CD1c-positive myeloid dendritic cell (primary cell): ENCODE results near the gene TFDP1.

Source experiments
- DNase-seq: peaks from one replicate; pipeline ENCODE4 v3.0.0-alpha.2; 2016; ENCODE audit errors: extremely low spot score

Gene TFDP1

DNA sequence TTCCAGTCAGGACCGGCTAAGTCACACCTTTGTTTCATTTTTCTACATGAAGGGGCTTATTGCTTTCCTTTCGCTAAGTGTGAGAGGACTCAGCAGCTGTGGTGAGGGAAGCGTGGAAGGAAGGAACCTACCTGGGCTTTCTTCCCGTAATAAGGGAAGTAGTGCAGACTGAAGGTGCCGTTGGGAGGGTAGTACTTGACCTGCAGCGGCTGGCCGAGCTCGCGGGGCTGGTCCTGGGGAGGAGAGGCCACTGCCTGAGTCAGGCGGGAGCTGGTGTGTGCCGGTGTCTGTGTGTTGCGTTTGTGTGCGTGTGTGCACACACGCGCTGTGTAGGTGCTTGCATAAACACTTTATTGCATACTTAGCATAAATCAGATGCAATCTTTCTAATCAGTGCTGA, 65.7 kb downstream of the TFDP1 start:
- no peak for DNase-seq

DNA sequence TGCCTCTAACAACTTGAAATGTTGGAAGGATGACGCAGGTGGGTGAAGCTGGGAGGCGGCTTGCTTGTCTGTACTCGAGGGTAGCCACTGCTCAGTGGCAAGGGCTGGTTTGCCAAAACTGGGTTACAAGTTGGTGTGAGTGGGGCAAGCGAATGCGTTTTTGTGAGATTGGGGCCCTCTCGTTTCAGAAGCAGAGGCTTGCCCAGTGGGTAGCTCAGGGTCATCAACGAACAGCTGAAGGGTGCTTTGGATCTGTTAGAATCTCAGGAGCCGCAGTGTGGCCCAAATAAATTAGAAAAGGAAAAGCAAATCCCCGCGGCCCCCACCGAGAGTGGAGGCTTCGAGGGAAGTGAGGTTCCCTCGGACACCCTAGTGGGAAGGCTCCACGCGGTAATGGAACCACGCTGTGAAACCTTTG, 66.2 kb downstream of the TFDP1 start:
- DNase-seq, result no peak

DNA sequence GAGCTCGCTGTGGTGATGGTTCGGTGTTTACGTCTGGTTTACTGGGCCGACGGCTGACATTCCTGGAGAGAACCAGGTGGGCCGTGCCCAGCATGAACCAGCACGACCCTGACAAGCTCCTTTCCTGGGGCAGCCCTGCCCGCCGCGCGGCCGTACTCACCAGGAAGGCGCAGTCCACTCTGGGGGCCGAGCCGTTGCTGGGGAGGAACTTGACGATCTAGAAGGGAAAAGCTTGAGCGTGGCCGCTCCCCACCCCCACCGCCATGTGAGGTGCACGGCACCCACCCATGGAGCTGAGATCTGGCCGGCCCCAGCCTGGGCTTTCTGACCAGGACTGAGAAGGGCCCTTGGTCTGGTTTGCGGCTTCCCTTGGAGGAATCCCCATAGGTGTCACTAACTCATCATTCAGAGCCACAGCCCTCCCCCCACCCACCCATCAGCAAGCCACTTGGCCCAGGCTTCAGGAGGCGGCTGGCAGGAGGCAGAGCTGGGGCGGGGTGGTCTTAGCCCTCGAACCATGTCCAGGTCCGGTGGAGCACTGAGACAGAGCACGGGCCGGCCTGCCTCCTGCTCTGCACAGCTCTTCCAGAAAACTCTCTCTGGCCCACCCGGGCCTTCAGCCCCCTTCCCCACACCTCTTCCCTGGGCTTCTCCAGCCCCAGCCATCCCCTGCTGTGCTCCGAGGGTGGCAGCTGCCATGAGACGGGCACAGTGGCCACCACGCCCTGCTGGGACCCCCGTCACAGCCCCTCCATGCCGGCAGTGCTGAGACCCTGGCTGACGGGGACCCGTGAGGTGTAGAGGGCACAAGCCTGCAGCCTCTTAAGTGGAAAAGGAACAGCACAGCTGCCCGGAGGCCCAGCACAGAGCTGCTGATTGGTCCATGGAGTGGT, 67.2 kb downstream of the TFDP1 start:
- DNase-seq, result no peak

DNA sequence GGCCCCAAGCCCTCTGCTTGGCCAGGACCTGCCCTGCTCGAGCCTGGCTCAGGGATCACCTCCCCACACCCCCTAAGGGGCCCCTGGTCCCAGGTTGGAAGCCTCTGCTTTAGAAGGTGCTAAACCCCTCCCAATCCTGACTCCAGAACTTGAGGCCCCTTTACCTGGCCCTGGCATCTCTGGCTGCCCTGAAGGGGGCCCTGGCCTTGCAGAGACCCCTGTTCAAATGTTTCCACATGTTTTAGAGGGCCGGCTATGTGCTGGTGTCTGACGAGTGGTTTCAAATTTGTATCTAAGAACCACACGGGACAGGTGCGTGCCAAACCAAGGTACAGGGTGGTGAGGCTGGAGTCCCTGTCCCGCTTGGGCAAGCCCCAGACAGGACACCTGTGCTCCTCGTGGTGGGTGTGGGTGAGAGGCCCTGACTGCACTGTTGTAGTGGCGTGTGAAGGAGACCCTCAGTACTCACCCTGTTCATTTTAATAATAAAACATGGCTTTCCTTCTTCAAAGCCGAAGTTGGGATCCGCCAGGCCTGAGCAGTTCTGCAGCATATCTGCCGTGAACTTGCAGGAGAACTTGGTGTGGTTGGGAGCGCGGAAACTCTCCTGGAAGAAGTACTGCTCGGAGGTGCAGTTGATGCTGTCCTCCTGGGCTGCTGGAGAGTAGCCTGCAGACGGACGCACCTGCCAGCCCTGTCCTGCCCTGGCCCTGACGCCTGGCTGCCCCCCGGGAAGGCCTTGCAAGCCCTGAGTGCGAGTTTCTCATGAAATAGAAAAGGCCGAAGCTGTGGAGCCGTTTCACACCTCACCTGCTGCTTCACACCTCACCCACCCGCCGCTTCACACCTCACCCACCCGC, 68.1 kb downstream of the TFDP1 start:
- DNase-seq, result no peak

DNA sequence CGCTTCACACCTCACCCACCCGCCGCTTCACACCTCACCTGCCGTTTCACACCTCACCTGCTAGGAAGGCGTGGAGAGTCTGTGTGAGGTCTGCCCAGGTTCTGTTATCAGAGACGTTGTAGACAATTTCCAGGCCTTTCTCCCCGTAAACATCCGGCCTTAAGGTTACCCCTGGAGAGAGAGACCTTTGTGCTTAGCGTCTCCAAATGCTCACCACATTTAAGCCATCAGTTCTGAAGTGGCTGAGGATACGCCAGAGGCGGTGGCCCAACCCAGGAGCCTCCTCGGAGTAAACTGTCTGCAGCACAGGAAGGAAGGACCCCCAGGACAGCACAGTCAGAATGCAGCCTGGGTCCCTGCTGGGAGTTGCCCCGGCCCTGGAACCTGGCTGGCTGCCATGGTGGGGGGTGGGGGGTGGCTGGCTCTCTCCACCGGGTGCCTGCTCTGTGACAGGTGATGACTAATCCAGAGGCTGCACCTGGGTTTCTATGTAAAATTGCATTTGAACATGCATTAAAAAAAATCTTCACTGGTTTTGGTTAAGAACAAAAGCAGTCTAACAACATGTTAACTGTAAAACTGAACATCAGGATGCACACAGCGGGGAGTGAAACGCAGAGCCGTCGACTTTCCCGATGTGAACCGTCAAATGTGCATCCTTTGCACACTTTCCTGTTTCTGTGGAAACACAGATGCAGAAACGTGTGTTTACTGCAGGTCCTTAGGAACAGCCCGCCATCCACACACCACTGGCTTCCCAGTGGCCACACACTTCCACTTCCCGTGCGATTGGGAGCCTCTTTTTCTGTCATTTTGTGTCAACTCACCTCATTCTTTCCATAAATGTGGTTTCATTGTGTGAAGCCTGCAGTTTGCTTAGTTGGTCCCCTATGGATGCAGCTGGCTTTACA, 69.0 kb downstream of the TFDP1 start:
- DNase-seq, result no peak

DNA sequence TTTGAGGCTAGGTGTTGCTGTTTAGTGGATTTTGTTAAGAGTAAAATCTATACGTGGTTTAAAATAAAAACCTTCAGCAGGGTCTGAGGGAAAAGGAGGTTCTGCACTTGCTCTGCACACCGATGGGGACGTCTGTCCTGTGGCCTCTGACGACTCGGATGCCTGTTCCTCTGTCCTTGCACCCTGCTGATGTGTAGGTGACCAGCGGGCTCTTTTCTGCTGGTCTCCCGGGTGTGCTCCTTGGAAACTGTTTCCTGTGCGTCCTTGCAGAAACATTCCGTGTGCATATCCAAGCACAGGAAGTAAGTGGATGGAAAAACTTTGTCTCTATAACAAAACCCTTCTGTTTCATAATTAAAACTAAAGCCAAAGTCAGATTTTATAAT, 69.6 kb downstream of the TFDP1 start:
- no peak for DNase-seq

DNA sequence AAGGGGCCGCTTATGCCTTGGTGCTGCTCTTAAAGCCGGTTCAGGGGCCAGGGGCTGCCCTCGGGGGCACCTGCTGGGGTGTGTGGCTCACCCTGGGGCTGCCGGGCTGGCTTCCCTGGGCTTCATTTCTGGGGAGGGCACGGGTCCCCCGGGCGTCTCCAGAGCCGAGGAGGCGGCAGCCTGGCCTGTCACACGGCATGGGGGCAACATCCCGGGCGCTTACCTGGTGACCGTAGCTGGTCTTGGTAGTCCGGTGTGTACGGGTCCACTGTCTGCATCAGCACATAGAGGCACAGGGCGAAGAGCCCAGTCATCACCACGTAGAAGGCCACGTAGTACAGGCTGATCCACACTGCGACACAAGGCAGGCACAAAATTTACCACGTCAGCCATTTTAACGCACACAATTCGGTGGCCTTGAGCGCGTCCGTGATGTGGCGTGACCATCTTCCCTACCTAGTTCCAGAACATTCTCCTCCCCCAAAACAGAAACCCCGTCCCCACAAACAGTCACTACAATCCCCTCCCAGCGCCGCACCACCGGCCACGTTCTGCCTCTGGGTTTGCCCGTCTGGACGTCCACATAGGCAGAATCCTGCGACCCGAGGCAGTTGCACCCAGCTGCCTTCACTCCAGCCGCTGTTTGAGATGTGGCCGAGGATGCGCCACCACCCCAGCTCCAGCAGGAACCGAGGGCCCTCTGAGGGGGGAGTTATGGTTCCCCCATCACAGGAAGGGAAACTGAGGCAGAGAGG, 70.2 kb downstream of the TFDP1 start:
- no peak for DNase-seq

DNA sequence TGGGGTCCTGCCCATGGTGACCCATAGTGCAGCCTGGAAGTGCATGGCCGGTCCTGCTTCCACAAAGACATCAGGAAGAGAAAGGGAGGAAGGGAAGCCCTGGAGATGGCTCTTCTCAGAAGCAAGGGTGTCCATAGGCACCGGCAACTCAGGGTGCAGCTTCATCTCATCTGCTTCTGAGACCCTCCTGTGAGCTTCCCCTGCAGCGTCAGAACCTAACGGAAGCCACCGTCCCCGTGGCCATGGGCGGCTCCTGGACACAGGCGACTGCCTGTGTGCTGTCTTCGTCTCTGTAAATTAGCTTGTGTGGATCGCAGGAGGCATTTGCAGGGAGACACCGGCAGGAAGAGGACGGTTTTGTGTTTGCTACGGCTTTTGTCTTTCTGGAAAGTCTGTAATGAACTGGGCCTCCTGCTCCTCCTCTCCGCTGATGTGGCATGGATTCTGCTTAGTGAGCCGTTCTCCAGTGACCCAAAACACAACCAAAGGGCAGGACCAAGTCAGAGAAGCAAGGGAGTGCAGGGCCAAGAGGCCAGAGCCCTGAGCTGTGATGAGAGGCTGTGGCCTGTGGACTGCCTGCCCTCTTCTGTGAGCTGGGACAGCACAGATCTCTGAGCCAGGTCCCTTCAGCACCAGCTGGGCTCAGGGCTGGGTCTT, 70.9 kb downstream of the TFDP1 start:
- DNase-seq, result no peak

DNA sequence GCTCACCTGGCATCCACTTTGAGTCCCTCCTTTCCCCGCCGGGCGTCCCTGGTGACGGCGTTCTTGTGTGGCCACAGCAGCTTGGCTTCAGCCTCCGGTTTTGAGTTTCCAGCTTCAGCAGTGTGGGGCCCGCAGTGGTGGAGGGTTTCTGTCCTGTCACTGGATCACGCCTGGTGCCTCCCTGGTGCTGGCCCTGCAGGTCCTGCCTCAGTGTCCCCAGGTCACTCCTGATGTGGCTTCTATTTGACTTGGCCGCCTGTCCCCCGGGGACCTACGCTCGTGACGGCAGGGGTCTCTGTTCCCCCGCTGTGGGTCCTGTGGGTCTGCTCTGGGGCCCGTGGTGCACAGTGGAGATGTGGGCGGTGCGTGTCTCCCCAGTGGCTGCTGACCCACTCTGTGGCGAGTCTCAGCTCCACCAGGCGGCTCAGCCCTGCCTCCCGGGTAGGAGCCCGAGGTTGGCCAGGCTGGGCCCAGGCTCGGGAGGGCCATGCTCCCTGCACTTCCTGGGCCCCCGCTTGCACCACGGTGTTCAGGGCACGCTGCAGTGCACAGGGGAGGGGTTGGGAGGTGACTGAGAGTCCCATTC, 71.5 kb downstream of the TFDP1 start:
- DNase-seq, result no peak

DNA sequence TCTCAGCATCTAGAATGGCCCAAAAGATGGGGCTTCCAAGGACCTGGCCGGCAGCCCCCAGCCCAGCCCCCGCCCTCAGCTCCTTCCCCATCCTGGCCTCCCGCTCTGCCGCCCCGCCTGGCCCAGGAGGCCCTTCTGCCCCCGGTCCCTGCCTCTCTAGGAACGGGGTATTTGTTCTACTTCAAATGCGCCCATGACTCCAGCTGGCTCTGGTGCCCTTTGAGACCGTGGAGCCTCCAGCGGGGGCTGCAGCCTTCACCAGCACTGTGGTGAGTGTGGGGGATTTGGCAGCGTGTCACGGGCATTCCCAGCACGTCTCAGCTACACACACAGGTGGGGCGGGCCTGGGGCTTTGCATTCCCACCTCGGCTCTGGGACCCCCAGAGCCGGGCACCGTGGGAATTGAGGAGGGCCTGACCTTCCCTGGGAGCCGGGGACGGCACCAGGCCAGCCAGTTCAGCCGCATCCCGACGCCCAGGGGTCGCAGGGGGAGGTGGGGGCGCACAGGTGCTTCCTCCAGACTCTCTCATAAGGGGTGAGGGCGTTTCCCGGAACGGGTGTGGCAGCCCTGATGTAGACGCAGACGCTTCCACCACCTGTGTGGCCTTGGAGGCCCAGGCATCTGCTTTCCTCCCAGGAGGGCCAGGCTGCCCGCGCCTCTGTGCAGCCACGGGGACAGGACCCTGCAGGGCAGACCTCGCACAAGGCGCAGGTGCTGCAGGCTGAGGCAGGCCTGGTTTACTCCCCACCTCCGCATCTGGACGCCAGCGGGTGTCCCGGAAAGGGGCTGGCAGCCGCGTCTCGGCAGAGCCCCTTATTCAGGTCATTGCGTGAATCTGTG, 72.5 kb downstream of the TFDP1 start:
- no peak for DNase-seq

DNA sequence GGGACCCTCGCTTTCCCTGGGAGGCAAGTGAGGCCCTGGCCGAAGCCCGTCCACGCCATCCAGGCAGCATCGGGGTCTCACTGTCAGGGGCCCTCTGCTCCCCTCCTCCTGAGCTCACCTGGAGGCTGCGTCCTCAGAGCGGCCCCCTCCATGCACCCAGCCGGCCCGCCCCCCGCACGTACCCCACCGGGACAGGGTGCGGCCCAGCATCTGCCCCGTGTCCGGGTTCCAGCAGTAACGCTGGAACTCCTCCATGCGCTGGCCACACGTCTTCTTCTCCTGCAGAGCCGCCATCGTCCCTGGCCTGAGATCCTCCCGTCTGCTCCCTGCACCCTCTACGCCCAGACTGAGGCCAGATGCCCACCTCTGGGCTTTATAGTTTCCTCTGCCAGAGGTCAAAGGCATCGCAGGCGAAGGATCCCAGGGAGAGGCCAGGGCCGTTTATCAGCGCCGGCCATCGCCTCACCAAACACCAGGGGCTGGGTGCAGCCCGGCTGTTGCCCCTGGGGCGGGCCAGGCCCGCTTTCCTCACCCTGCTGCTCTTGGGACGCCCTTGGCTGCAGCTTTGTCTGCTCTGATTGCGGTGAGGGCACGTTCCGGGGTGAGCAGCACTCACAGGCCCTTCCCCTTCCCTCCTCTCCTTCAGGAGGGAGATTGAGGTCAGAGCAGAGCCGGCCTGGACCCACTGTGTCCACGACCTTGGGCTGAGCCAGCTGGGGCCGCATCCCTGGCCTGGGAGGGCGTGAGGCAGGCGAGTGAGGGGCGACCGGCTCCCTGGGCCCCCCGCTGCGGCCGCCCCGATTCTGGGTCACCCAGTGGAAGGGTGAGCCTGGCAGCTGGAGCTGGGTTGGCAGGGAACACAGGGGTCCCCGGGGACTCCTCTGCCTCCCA, 73.5 kb downstream of the TFDP1 start, which contains the start of gene ATP4B:
TSS of gene ATP4B (minus strand) at position 348 of the 891 bp plus-strand sequence. CDS start at position 294, 54 bp downstream.
- DNase-seq, result no peak

DNA sequence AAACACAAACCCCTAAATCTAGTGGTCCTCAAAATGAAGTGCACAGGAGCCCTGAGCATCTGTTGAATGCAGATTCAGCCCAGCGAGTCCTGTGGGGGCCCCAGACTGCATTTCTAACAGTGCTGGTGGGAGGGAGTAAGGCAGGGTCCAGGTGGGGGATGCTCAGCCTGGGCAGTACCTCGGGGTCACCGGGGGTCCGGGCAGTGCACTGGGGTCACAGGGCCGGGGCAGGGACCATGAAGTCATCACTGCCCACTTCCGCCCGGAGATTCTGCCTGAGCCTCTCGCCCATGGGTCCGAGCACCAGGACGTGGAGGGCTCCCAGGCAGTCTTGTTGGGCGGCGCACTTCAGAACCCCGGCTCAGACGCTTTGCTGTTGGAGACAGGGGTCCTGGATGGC, 74.3 kb downstream of the TFDP1 start:
- no peak for DNase-seq

DNA sequence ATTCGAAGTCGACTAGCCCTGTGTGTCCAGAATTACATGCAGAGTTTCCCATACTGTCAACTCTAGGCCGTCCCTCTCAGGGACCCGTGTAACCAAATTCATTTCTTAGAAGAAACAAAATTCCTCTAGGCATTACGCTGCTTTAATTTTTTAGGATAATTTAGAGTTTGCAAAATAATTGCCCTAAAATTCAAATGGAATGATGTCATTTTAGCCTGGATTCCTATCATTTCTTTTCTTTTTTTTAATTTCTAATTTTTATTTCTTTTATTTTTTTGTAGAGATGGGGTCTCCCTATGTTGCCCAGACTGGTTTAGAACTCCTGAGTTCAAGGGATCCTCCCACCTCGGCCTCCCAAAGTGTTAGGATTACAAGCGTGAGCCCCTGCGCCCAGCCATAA, 74.8 kb downstream of the TFDP1 start:
- DNase-seq, result no peak

DNA sequence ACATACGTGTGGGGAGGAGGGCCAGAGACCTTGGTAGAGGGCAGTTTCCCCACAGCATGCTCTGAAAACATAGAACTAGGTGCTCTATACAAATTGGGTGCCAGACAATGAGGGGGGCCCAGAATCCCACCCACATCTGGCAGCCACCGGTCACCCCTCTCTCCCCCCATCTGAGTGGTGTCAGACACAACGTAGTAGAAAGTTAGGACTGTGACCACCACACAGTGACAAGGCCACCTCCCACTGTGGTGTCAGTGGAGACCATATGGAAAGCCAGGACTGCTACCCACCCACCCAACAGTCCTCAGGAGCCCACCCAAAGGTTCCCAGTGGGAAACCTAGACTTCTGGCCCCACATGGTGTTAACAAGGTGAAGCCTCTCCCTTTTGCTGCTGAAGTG, 75.5 kb downstream of the TFDP1 start:
- DNase-seq, result no peak

DNA sequence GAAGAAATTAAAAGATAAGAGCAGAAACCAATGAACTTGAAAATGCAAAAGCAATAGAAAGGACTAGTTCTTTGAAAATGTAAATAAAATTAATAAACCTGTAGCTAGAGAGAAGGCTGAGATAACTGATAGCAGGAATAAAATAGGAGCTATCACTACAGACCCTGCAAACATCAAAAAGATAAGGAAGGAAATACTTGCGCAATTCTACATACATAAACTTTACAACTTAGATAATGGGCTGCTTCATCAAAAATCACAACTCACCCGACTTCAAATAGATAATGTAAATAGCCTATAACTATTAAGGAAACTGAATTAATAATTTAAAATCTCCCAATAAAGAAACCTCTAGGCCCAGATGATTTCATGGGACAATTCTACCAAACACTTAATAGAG, 77.0 kb downstream of the TFDP1 start:
- no peak for DNase-seq

DNA sequence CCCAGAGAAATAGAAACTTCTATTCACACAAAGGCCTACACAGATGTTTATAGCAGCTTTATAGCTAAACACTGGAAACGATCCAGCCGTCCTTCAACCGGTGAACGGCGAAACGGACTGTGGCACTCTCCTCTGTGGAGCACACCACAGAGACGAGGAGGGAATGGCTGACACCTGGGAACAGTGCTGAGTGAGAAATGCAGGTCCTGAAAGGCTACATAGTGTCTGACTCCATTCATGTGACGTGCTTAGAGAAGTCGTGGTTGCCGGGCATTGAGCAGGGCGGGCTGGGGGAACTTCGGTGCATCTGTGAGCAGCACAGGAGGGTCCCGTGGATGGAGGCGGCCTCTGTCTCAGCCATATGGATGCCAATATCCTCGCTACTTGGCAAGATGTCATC, 79.4 kb downstream of the TFDP1 start:
- no peak for DNase-seq

DNA sequence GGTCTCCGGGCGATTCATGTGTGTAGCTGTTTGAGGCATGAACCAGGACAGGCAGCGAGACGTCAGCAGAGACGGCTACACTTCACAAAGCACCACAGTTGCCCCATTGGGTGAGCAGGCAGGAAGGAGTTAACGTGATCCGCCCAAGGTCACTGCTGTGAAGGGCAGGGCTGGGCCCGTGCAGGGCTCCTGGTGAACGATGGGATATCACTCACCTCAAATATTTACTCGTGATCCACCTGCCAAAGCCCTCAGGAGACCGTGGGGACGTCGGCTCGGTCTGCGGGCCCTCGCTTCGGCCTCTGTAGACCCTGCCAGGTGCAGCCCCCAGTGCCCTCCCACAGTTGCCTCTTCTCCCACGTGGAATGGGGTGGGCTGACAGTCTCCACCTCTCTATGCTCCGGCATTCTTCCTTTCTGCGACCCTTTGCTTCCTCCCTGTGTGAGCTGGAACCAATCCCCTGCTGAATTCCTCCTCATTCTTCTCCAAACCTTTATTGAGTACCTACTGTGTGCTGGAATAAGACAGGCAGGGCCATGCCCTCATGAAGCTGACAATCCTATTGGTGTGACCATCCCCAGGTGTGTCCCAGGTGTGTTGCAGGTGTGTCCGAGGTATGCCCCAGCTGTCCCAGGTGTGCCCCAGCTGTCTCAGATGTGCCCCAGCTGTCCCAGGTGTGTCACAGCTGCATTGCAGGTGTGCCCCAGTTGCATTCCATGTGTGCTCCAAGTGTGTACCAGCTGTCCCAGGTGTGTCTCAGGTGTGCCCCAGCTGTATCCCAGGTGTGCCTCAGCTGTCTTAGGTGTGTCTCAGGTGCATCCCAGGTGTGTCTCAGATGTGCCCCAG, 80.4 kb downstream of the TFDP1 start:
- DNase-seq, result no peak
